DND-41 (cell line): ENCODE results near the gene AP2M1.
"Not testable (repeated sequence)": the region's sequence is repeated elsewhere in the genome, so short reads cannot be mapped to it uniquely, and the experiment has no call there.

Source experiments
- EZH2 ChIP-seq: IDR thresholded peaks from 3 replicates; pipeline ENCODE4 v1.6.1; 2012; ENCODE audit warnings: borderline replicate concordance, low read depth, mild to moderate bottlenecking, moderate library complexity, low read length, inconsistent platforms; ENCODE audit not compliant: severe bottlenecking
- TF ChIP-seq, protein P1 (sequence below): IDR thresholded peaks from 2 replicates; pipeline ENCODE4 v1.5.1; 2012; ENCODE audit warnings: borderline replicate concordance, low read length, moderate library complexity, mild to moderate bottlenecking; ENCODE audit not compliant: poor library complexity, severe bottlenecking; ENCODE audit errors: extremely low read depth

GRCh38 chr3:184149770-184150169 is 24.9 kb upstream of the AP2M1 start:
- TF ChIP-seq, protein P1, sequence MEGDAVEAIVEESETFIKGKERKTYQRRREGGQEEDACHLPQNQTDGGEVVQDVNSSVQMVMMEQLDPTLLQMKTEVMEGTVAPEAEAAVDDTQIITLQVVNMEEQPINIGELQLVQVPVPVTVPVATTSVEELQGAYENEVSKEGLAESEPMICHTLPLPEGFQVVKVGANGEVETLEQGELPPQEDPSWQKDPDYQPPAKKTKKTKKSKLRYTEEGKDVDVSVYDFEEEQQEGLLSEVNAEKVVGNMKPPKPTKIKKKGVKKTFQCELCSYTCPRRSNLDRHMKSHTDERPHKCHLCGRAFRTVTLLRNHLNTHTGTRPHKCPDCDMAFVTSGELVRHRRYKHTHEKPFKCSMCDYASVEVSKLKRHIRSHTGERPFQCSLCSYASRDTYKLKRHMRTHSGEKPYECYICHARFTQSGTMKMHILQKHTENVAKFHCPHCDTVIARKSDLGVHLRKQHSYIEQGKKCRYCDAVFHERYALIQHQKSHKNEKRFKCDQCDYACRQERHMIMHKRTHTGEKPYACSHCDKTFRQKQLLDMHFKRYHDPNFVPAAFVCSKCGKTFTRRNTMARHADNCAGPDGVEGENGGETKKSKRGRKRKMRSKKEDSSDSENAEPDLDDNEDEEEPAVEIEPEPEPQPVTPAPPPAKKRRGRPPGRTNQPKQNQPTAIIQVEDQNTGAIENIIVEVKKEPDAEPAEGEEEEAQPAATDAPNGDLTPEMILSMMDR: not testable (repeated sequence)
- not testable (repeated sequence) for TF ChIP-seq EZH2
